Osteoblast (primary cell): ENCODE results near the gene FOXRED2. TPM values are rescaled to one million over a fixed set of nuclear protein-coding genes. Genes with fewer than 3 reads are reported as not detected.

Experiments
- DNase-seq: peaks from one replicate; pipeline ENCODE4 v3.0.0; 2011; ENCODE audit warnings: low spot score, mixed read lengths; ENCODE audit not compliant: insufficient read length; ENCODE audit errors: missing footprints
- H2AFZ ChIP-seq: 2 replicates; pipeline ENCODE4 v1.6.0; 2011; ENCODE audit warnings: mild to moderate bottlenecking, low read length
- H3K27ac ChIP-seq: 2 replicates; pipeline ENCODE4 v1.5.1; 2011; ENCODE audit warnings: mild to moderate bottlenecking, low read depth, low read length, moderate library complexity
- H3K27me3 ChIP-seq: 2 replicates; pipeline ENCODE4 v1.6.0; 2012; ENCODE audit warnings: mild to moderate bottlenecking, control low read depth, inconsistent platforms, low read length, moderate library complexity; ENCODE audit not compliant: insufficient read depth
- H3K36me3 ChIP-seq: 2 replicates; pipeline ENCODE4 v1.5.1; 2011; ENCODE audit warnings: mild to moderate bottlenecking, low read length, control low read depth, moderate library complexity; ENCODE audit not compliant: insufficient read depth
- H3K4me1 ChIP-seq: 2 replicates; pipeline ENCODE4 v1.5.1; 2011; ENCODE audit warnings: mild to moderate bottlenecking, low read length, control low read depth, moderate library complexity; ENCODE audit not compliant: insufficient read depth
- H3K4me2 ChIP-seq: 2 replicates; pipeline ENCODE4 v1.6.0; 2011; ENCODE audit warnings: mild to moderate bottlenecking, low read length; ENCODE audit not compliant: insufficient read depth
- H3K4me3 ChIP-seq: fragments of 200-600 bp; sonication (generic); 3 replicates; pipeline ENCODE4 v1.5.1; 2012; ENCODE audit warnings: mild to moderate bottlenecking, low read length, inconsistent platforms; ENCODE audit not compliant: insufficient read depth
- H3K79me2 ChIP-seq: 2 replicates; pipeline ENCODE4 v1.6.0; 2012; ENCODE audit warnings: mild to moderate bottlenecking, low read length, control low read depth, inconsistent platforms; ENCODE audit not compliant: insufficient read depth
- H3K9me3 ChIP-seq: 2 replicates; pipeline ENCODE4 v1.5.1; 2011; ENCODE audit warnings: low read depth, low read length, control low read depth
- H4K20me1 ChIP-seq: 2 replicates; pipeline ENCODE4 v1.6.0; 2012; ENCODE audit warnings: mild to moderate bottlenecking, low read length, control low read depth; ENCODE audit not compliant: insufficient read depth
- total RNA-seq: library from RNA; depleted of rRNA; stranded (reverse); fragments of >200 nt; gene quantifications from 2 replicates; pipeline ENCODE4 v1.2.3, GENCODE V29; 2012
- TF ChIP-seq, protein P1 (sequence below): IDR thresholded peaks from 2 replicates; pipeline ENCODE4 v1.5.1; 2011; ENCODE audit warnings: mild to moderate bottlenecking, low read depth, low read length, moderate library complexity; ENCODE audit errors: extremely low read depth

The FOXRED2 gene
- total RNA-seq, 1 donor = 16.3 TPM

DNA sequence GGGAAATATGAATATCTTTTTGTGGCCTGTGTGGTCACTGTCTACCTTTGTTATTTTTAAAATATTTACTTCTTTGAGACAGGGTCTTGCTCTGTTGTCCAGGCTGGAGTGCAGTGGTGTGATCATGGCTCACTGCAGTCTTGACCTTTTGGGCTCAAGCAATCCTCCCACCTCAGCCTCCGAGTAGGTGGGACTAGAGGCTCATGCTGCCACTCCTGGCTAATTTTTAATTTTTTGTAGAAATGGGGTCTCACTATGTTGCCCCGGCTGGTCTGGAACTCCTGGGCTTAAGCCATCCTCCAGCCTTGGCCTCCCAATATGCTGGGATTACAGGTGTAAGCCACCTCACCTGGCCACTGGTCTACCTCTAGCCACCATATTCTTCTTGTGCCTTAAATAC lies 25.6 kb upstream of the FOXRED2 start:
- no peak for DNase-seq
- H3K4me2 ChIP-seq = no peak overlapping the region
- no peak overlapping the region for H2AFZ ChIP-seq
- no peak overlapping the region for H3K4me3 ChIP-seq
- peaks cover 12% of the 10 kb centered on the region for H3K4me1 ChIP-seq
- H3K36me3 ChIP-seq = no peaks in the 10 kb centered on the region
- peaks cover 8% of the 10 kb centered on the region for H3K27me3 ChIP-seq
- peaks cover 15% of the 10 kb centered on the region for H3K79me2 ChIP-seq
- TF ChIP-seq, protein P1, sequence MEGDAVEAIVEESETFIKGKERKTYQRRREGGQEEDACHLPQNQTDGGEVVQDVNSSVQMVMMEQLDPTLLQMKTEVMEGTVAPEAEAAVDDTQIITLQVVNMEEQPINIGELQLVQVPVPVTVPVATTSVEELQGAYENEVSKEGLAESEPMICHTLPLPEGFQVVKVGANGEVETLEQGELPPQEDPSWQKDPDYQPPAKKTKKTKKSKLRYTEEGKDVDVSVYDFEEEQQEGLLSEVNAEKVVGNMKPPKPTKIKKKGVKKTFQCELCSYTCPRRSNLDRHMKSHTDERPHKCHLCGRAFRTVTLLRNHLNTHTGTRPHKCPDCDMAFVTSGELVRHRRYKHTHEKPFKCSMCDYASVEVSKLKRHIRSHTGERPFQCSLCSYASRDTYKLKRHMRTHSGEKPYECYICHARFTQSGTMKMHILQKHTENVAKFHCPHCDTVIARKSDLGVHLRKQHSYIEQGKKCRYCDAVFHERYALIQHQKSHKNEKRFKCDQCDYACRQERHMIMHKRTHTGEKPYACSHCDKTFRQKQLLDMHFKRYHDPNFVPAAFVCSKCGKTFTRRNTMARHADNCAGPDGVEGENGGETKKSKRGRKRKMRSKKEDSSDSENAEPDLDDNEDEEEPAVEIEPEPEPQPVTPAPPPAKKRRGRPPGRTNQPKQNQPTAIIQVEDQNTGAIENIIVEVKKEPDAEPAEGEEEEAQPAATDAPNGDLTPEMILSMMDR = no peak
- no peaks in the 10 kb centered on the region for H3K9me3 ChIP-seq
- H4K20me1 ChIP-seq = peaks cover 9% of the 10 kb centered on the region
- no peak overlapping the region for H3K27ac ChIP-seq

DNA sequence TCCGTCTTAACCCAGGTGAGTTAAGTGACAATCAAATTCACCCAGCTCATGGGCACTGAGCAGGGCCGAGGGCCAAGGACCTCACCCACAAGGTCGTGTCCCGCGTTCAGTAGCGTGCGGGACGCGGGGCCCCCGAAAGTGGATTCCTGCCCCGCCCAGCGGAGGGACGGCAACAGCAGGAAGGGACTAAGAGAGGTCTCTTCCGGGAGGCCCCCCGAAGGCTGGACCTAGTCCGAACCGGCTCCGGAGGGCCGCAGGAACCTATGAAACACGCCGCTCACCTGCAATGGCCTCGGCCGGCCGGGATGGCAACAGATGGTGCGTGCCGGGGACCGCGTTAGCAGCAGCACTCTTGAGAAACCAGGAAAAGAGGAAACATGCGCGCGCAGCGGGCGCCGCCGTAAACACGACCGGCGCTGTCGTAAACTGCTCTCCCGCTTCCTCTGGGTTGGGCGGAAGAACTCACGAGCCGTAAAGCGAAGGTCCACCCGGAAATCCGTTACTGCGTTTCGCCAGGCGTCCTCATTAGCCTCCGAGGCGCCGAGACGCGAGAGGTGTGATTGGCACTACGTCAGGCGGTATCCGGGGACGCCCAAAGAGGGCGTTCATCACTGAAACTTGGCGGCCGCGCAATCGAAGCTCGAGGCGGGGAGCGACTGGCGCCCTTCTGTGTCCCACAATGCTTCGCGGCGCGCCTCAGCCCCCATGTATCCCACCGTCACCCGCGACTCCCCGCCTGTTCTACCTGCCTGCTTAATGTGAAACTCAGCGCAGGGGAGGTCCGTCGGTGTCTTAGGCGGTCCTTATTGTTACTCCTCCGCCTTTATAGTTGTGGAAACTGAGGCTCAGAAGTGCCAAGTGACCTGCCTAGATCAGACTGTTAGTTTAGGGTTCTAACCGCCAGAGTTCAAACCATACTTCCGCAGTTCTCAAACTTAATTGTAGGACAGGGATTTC lies 22.2 kb upstream of the FOXRED2 start, which contains the start of gene EIF3D:
Gene EIF3D (minus strand): TSS at position 372 of the 957 bp plus-strand sequence. CDS start 3,045 bp downstream, outside the sequence.
- Histone ChIP-seq H3K36me3 (peaks cover 31% of the 10 kb centered on the region), H2AFZ (peak within 1 kb of the TSS; percentile 98), H3K4me2 (peak within 1 kb of the TSS; percentile 92), H3K4me3 (peak within 1 kb of the TSS; percentile 93), H4K20me1 (peaks cover 23% of the 10 kb centered on the region), H3K27ac (peak within 1 kb of the TSS; percentile 81), H3K79me2 (peaks cover 41% of the 10 kb centered on the region), H3K4me1 (peaks cover 16% of the 10 kb centered on the region), H3K9me3 (no peaks in the 10 kb centered on the region), H3K27me3 (no peaks in the 10 kb centered on the region)
- TF ChIP-seq, protein P1 = no peak
- peak; percentile 94 for DNase-seq

- Histone ChIP-seq H3K4me2 (peak overlapping the region; percentile 92), H2AFZ (peak overlapping the region; percentile 98), H3K79me2 (peaks cover 41% of the 10 kb centered on the region), H3K9me3 (no peaks in the 10 kb centered on the region), H3K4me1 (peaks cover 16% of the 10 kb centered on the region), H3K36me3 (peaks cover 38% of the 10 kb centered on the region), H3K27ac (peak overlapping the region; percentile 81), H3K27me3 (no peaks in the 10 kb centered on the region), H4K20me1 (peaks cover 28% of the 10 kb centered on the region), H3K4me3 (peak overlapping the region; percentile 93)
- DNase-seq = no peak
- TF ChIP-seq, protein P1 = no peak
Observed at GRCh38 chr22:36528341-36528740, 21.5 kb upstream of the FOXRED2 start.

- no peak overlapping the region for H3K27ac ChIP-seq
- peaks cover 29% of the 10 kb centered on the region for H3K79me2 ChIP-seq
- DNase-seq = no peak
- H3K27me3 ChIP-seq = no peaks in the 10 kb centered on the region
- peaks cover 26% of the 10 kb centered on the region for H4K20me1 ChIP-seq
- H3K36me3 ChIP-seq = peaks cover 93% of the 10 kb centered on the region
- H3K4me1 ChIP-seq = peaks cover 5% of the 10 kb centered on the region
- H2AFZ ChIP-seq = no peak overlapping the region
- TF ChIP-seq, protein P1 = no peak
- H3K4me3 ChIP-seq = no peak overlapping the region
- H3K9me3 ChIP-seq = no peaks in the 10 kb centered on the region
- H3K4me2 ChIP-seq = no peak overlapping the region
Observed at GRCh38 chr22:36522662-36523061, 15.8 kb upstream of the FOXRED2 start.
